Lower leg skin (tissue), 4 donors: Measurements from ENCODE around the gene SCAANT1. TPM values are rescaled to one million over a fixed set of nuclear protein-coding genes. Genes with fewer than 3 reads are reported as not detected.

Source experiments
- DNase-seq, 2 donors: peaks; one replicate each; pipeline ENCODE4 v3.0.0-alpha.2; 2019; ENCODE audit warnings: low spot score in 2 of 2
- H3K4me3 ChIP-seq: fragments of 200-600 bp; sonication (generic); 2 replicates; pipeline ENCODE4 v1.5.1; 2017; ENCODE audit warnings: mild to moderate bottlenecking, low read depth; ENCODE audit not compliant: poor library complexity, severe bottlenecking
- POLR2A ChIP-seq, 2 donors: fragments of 450-650 bp; IDR thresholded peaks; one replicate each; pipeline ENCODE4 v1.6.1; 2016 to 2017; ENCODE audit warnings: antibody characterized with exemption in 2 of 2, mild to moderate bottlenecking in 1 of 2, moderate library complexity in 1 of 2
- WGBS, 2 donors: methylation state at CpG; one replicate each; pipeline ENCODE4 v1.1.5; 2018; 5-methylcytosine and 5-hydroxymethylcytosine counted together
- intact Hi-C: fragments of 100-400 bp; cut with DNase I; formaldehyde crosslinking; loops from one replicate; pipeline ENCODE4 v1.15.0; 2023; ENCODE audit warnings: low total_unique reads
- total RNA-seq, 4 donors: library from RNA; depleted of rRNA; stranded (reverse); fragments of >200 nt; gene quantifications; one replicate each; pipeline ENCODE4 v1.1.0, GENCODE V29; 2016
- TF ChIP-seq, protein P1 (sequence below), 3 donors: fragments of 450-650 bp; IDR thresholded peaks; one replicate each; pipeline ENCODE4 v1.5.1; 2016; ENCODE audit warnings: antibody characterized with exemption in 3 of 3, mild to moderate bottlenecking in 3 of 3, moderate library complexity in 2 of 3

Gene SCAANT1
- not detected for total RNA-seq

DNA sequence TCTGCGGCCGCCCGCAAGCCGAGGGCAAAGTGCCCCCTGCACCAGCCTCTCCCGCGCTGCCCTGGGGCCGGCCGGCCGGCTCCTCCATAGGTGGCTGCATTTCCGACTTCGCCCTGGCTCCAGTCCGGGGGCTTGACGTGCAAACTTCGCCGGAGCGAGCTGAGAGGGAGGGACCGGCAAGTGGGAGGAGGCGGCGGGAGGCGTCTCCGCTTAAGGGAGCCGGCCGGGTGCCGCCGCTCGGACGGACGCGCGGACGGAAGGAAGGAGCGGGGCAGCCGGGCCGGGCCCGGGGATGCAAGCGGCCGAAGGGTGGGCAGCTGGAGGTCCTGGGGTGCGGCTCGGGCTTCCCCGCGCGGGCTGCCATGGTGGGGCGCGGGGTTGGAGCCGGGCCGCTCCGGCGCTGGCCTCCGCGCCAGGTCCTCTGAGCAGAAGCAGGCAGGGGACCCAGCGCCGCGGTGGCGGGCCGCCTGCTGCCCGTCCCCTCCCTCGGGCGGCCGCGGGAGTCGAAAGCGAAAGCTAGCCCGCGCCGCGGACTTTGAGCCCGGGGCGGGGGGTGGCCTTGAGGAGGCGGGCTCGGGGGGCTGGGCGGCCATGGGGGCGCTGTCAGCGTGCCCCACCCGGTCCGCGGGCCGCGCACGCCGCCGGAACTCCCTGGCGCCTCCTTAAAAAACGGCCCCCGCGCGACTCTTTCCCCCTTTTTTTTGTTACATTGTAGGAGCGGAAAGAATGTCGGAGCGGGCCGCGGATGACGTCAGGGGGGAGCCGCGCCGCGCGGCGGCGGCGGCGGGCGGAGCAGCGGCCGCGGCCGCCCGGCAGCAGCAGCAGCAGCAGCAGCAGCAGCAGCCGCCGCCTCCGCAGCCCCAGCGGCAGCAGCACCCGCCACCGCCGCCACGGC lies at the start of gene SCAANT1:
SCAANT1 (minus strand) TSS at position 511 of the 895 bp plus-strand sequence.
- intact Hi-C loops = no loop called here
- H3K4me3 ChIP-seq = peak within 1 kb of the TSS; percentile 71
- DNase-seq = peak; percentile 87 to 98
- 0 to 1% methylated on average over 63 to 68 of the region's 115 CpGs for WGBS, 2 donors
- TF ChIP-seq, protein P1, sequence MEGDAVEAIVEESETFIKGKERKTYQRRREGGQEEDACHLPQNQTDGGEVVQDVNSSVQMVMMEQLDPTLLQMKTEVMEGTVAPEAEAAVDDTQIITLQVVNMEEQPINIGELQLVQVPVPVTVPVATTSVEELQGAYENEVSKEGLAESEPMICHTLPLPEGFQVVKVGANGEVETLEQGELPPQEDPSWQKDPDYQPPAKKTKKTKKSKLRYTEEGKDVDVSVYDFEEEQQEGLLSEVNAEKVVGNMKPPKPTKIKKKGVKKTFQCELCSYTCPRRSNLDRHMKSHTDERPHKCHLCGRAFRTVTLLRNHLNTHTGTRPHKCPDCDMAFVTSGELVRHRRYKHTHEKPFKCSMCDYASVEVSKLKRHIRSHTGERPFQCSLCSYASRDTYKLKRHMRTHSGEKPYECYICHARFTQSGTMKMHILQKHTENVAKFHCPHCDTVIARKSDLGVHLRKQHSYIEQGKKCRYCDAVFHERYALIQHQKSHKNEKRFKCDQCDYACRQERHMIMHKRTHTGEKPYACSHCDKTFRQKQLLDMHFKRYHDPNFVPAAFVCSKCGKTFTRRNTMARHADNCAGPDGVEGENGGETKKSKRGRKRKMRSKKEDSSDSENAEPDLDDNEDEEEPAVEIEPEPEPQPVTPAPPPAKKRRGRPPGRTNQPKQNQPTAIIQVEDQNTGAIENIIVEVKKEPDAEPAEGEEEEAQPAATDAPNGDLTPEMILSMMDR (IDR thresholded peaks at IDR 0.05) = no peak
- TF ChIP-seq POLR2A (IDR thresholded peaks at IDR 0.05) = no peak

- WGBS, 2 donors = 30 to 41% methylated on average over 2 of the region's 2 CpGs
- no peak for DNase-seq
Measured at GRCh38 chr3:63961891-63962290, 49.7 kb upstream of the SCAANT1 start.

GRCh38 chr3:63960048-63960711 lies 48.0 kb upstream of the SCAANT1 start:
- TF ChIP-seq, protein P1 (IDR thresholded peaks at IDR 0.05) = no peak
- TF ChIP-seq POLR2A (IDR thresholded peaks at IDR 0.05) = no peak
- WGBS, 2 donors = 8 to 12% methylated on average over 6 of the region's 6 CpGs
- no peak overlapping the region for H3K4me3 ChIP-seq
- peak in 1 of 2 donors; percentile 47 for DNase-seq
- intact Hi-C loops = no loop called here

More at GRCh38 chr3:63961891-63962290, 49.7 kb upstream of the SCAANT1 start:
- intact Hi-C loops = no loop called here
- TF ChIP-seq, protein P1 (IDR thresholded peaks at IDR 0.05) = peak in 1 of 3 donors; percentile 37
- TF ChIP-seq POLR2A (IDR thresholded peaks at IDR 0.05) = no peak
- no peak overlapping the region for H3K4me3 ChIP-seq

DNA sequence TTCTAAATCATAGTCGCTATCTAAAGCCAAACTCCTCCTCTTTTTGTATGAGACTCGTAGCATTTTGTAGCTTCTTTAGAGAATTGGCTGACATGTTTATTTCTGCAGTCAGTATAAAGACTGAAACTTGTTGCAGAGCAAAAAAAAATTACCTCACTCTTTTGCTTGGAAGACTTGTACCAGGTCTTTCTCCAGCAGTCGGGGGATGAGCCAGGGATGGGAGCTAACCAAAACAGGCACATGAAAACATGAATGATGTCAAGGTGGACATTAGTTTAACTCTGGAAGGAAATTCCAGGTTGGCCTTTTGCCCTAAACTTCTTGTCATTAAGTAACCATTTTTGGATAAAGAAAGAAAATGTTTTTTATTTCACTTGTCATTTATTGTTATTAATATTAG lies 47.0 kb upstream of the SCAANT1 start:
- intact Hi-C loops = loop anchor here (10.0 kb wide), 1 partner anchor 56 kb away; no protein-coding TSS in a partner anchor
- H3K4me3 ChIP-seq = no peak overlapping the region
- TF ChIP-seq, protein P1 (IDR thresholded peaks at IDR 0.05) = no peak
- TF ChIP-seq POLR2A (IDR thresholded peaks at IDR 0.05) = no peak
- DNase-seq = no peak
- 42 to 46% methylated on average over 3 of the region's 3 CpGs for WGBS, 2 donors

DNA sequence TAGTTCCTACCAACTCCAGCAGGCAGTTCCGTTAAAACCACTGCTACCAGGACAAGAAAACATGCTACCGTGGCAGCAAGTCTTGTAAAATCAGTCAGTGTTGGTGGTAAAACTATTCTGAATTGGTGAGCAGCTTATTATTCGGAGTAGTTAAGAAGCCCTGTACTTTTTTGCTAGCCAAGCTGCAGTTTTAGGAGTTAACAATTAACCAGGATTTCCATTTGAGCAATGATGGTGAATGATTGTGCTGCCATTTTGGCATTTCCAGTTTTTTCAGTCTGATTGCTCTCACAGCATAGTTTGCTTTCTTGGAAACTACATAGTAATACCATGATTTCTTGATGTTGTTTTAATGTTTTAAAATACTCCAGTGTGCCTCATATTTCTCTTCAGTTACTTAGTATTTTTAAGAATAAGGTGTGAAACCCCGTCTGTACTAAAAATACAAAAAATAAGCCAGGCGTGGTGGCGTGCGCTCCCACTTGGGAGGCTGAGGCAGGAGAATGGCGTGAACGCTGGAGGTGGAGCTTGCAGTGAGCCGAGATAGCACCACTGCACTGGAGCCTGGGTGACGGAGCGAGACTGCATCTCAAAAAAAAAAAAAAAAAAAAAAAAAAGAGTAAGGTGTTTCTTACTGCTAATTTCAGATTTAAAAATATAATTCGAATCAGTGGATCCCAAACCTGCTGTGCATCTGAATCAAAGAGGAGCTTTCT lies 43.8 kb upstream of the SCAANT1 start:
- TF ChIP-seq, protein P1 (IDR thresholded peaks at IDR 0.05) = no peak
- TF ChIP-seq POLR2A (IDR thresholded peaks at IDR 0.05) = no peak
- no peak overlapping the region for H3K4me3 ChIP-seq
- no peak for DNase-seq
- intact Hi-C loops = loop anchor here (10.0 kb wide), 1 partner anchor 59 kb away; no protein-coding TSS in a partner anchor
- WGBS, 2 donors = 95% methylated on average over 13 of the region's 13 CpGs
